GM12878 (cell line): Measurements from ENCODE around the gene BAG3. TPM values are rescaled to one million over a fixed set of nuclear protein-coding genes. Genes with fewer than 3 reads are reported as not detected.

Experiments used
- BCL11A ChIP-seq: IDR thresholded peaks from 2 replicates; pipeline ENCODE4 v1.6.1; 2011; ENCODE audit warnings: low read depth, low read length
- CEBPB ChIP-seq, 2 experiments: fragments of 150-350 bp in 1 of 2; IDR thresholded peaks; 2 replicates each; pipeline ENCODE4 v1.6.1; 2012 to 2014; ENCODE audit warnings: low read depth in 2 of 2, low read length in 2 of 2, borderline replicate concordance in 1 of 2, inconsistent platforms in 1 of 2
- CHD2 ChIP-seq: IDR thresholded peaks from 2 replicates; pipeline ENCODE4 v1.6.1; 2011; ENCODE audit warnings: low read depth, low read length, improper control_type of control experiment, borderline replicate concordance
- EED ChIP-seq: sonication (generic); IDR thresholded peaks from 2 replicates; pipeline ENCODE4 v1.6.1; 2016; ENCODE audit warnings: antibody characterized with exemption, low read depth
- GABPA ChIP-seq: IDR thresholded peaks from 2 replicates; pipeline ENCODE4 v1.6.1; 2014; ENCODE audit warnings: antibody characterized with exemption, low read depth, mild to moderate bottlenecking, inconsistent platforms
- HDAC2 ChIP-seq: fragments of 200-600 bp; sonication (generic); IDR thresholded peaks from 2 replicates; pipeline ENCODE4 v1.6.1; 2017
- MXI1 ChIP-seq: fragments of 150-350 bp; IDR thresholded peaks from 2 replicates; pipeline ENCODE4 v1.6.1; 2011; ENCODE audit warnings: low read depth, mild to moderate bottlenecking, inconsistent platforms, low read length, improper control_type of control experiment
- NBN ChIP-seq: fragments of 450-650 bp; IDR thresholded peaks from 2 replicates; pipeline ENCODE4 v1.6.1; 2016
- NFXL1 ChIP-seq: fragments of 450-650 bp; IDR thresholded peaks from 2 replicates; pipeline ENCODE4 v1.6.1; 2017; ENCODE audit warnings: antibody characterized with exemption, mild to moderate bottlenecking, borderline replicate concordance
- NR2C1 ChIP-seq: fragments of 450-650 bp; IDR thresholded peaks from 2 replicates; pipeline ENCODE4 v1.6.1; 2017; ENCODE audit warnings: antibody characterized with exemption, mild to moderate bottlenecking, moderate library complexity
- PML ChIP-seq: IDR thresholded peaks from 2 replicates; pipeline ENCODE4 v1.6.1; 2012; ENCODE audit warnings: low read length, inconsistent platforms
- POU2F2 ChIP-seq: IDR thresholded peaks from 3 replicates; pipeline ENCODE4 v1.6.1; 2011; ENCODE audit warnings: low read depth, mild to moderate bottlenecking, low read length, borderline replicate concordance
- PRDM15 ChIP-seq: fragments of 450-650 bp; formaldehyde crosslinking; IDR thresholded peaks from 2 replicates; pipeline ENCODE4 v1.4.0; 2020; ENCODE audit warnings: mild to moderate bottlenecking, moderate library complexity
- SIN3A ChIP-seq: IDR thresholded peaks from 2 replicates; pipeline ENCODE4 v1.6.1; 2012; ENCODE audit warnings: low read depth, low read length, improper control_type of control experiment
- SP1 ChIP-seq: IDR thresholded peaks from one replicate; pipeline ENCODE4 v1.6.1; 2011; ENCODE audit warnings: low read depth, low read length
- SUPT20H ChIP-seq: IDR thresholded peaks from 2 replicates; pipeline ENCODE4 v1.6.1; 2011; ENCODE audit warnings: low read depth, mild to moderate bottlenecking, low read length, moderate library complexity, borderline replicate concordance; ENCODE audit not compliant: control insufficient read depth
- TCF12 ChIP-seq: IDR thresholded peaks from 2 replicates; pipeline ENCODE4 v1.6.1; 2011; ENCODE audit warnings: low read depth, mild to moderate bottlenecking, low read length
- USF1 ChIP-seq: IDR thresholded peaks from 2 replicates; pipeline ENCODE4 v1.6.1; 2011; ENCODE audit warnings: borderline replicate concordance, low read depth, mild to moderate bottlenecking, moderate library complexity, mixed read lengths, low read length; ENCODE audit not compliant: insufficient read depth; ENCODE audit errors: extremely low read length
- polyA plus RNA-seq, 11 experiments: library from polyadenylated mRNA; depleted of rRNA in 4 of 11; unstranded in 6 of 11; stranded (reverse) in 5 of 11; fragments of >200 nt; fragmentation: Nextera tagmentation in 4 of 11; fragmentation: Illumina TruSeq in 1 of 11; extraction: Ambion mirVana in 4 of 11; extraction: Trizol in 1 of 11; gene quantifications; 1 replicate in 1 of 11; 2 replicates in 10 of 11; pipeline versions ENCODE4 v1.2.1 to v1.2.3, GENCODE V29; 2011 to 2016; ENCODE audit warnings: inconsistent platforms in 2 of 11, missing spikeins in 2 of 11, low read depth in 1 of 11
- total RNA-seq, 4 experiments: library from RNA; depleted of rRNA in 3 of 4; stranded (reverse); fragments of >200 nt in 3 of 4; fragmentation: Illumina TruSeq in 1 of 4; extraction: Trizol in 1 of 4; gene quantifications; 2 replicates each; pipeline versions ENCODE4 v1.2.1 to v1.2.3, GENCODE V29; 2013 to 2021
- TF ChIP-seq, protein P1 (sequence below): fragments of 450-650 bp; formaldehyde crosslinking; IDR thresholded peaks from 2 replicates; pipeline ENCODE4 v1.4.0; 2022; ENCODE audit warnings: mild to moderate bottlenecking, moderate library complexity
- TF ChIP-seq, protein P2 (sequence below): fragments of 450-650 bp; IDR thresholded peaks from 2 replicates; pipeline ENCODE4 v1.6.1; 2017; ENCODE audit warnings: mild to moderate bottlenecking, moderate library complexity

The BAG3 gene
- total and polyA plus RNA-seq, 10 of the 15 experiments (the other 5 are each of a cell fraction or from before 2014, with no cell fraction given) = 0.71 to 14.1 (median 4.3) TPM

DNA sequence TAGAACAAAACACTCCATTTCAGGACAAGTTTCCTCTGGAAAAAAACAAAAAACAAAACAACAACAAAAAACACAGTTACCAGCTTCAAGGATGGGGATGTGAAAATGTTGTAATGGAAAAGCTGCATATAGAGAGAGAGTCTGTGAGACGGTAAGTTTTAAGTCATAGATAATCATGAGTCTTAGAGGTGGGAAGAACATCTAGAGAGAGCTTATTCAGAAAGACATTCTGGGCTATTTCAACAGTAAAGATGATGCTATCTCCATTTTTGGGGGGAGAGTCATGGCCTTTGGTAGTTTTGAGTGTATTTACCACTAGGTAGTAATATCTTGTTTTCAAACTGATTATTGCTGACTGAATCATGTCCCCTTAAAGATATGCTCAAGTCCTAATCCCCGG lies 51.4 kb downstream of the BAG3 start (continued):
- TF ChIP-seq PRDM15 (CRISPR knock-in tag) = no peak
- TF ChIP-seq NR2C1 = no peak
- peak; percentile 59; the same call in 1 of the 2 replicates for TF ChIP-seq PML
- TF ChIP-seq TCF12 = no peak
- no peak for TF ChIP-seq SP1
- peak in 1 of 2 experiments; percentile 73; a peak in 1 of 4 replicates for TF ChIP-seq CEBPB (IDR thresholded peaks at IDR 0.05; ENCODE audit: borderline replicate concordance in 1 of 2, low read depth in 2 of 2, low read length in 2 of 2)
- peak; percentile 72; the same call in 1 of the 2 replicates for TF ChIP-seq GABPA
- TF ChIP-seq SUPT20H = no peak
- no peak for TF ChIP-seq SIN3A
- TF ChIP-seq BCL11A = peak; percentile 81; the same call in 1 of the 2 replicates
- no peak for TF ChIP-seq NBN
- TF ChIP-seq, protein P1, sequence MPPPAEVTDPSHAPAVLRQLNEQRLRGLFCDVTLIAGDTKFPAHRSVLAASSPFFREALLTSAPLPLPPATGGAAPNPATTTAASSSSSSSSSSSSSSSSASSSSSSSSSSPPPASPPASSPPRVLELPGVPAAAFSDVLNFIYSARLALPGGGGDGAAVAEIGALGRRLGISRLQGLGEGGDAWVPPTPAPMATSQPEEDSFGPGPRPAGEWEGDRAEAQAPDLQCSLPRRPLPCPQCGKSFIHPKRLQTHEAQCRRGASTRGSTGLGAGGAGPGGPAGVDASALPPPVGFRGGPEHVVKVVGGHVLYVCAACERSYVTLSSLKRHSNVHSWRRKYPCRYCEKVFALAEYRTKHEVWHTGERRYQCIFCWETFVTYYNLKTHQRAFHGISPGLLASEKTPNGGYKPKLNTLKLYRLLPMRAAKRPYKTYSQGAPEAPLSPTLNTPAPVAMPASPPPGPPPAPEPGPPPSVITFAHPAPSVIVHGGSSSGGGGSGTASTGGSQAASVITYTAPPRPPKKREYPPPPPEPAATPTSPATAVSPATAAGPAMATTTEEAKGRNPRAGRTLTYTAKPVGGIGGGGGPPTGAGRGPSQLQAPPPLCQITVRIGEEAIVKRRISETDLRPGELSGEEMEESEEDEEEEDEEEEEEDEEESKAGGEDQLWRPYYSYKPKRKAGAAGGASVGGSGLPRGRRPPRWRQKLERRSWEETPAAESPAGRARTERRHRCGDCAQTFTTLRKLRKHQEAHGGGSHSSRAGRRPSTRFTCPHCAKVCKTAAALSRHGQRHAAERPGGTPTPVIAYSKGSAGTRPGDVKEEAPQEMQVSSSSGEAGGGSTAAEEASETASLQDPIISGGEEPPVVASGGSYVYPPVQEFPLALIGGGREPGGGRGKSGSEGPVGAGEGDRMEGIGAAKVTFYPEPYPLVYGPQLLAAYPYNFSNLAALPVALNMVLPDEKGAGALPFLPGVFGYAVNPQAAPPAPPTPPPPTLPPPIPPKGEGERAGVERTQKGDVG = no peak
- TF ChIP-seq, protein P2, sequence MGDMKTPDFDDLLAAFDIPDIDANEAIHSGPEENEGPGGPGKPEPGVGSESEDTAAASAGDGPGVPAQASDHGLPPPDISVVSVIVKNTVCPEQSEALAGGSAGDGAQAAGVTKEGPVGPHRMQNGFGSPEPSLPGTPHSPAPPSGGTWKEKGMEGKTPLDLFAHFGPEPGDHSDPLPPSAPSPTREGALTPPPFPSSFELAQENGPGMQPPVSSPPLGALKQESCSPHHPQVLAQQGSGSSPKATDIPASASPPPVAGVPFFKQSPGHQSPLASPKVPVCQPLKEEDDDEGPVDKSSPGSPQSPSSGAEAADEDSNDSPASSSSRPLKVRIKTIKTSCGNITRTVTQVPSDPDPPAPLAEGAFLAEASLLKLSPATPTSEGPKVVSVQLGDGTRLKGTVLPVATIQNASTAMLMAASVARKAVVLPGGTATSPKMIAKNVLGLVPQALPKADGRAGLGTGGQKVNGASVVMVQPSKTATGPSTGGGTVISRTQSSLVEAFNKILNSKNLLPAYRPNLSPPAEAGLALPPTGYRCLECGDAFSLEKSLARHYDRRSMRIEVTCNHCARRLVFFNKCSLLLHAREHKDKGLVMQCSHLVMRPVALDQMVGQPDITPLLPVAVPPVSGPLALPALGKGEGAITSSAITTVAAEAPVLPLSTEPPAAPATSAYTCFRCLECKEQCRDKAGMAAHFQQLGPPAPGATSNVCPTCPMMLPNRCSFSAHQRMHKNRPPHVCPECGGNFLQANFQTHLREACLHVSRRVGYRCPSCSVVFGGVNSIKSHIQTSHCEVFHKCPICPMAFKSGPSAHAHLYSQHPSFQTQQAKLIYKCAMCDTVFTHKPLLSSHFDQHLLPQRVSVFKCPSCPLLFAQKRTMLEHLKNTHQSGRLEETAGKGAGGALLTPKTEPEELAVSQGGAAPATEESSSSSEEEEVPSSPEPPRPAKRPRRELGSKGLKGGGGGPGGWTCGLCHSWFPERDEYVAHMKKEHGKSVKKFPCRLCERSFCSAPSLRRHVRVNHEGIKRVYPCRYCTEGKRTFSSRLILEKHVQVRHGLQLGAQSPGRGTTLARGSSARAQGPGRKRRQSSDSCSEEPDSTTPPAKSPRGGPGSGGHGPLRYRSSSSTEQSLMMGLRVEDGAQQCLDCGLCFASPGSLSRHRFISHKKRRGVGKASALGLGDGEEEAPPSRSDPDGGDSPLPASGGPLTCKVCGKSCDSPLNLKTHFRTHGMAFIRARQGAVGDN = no peak
- no peak for TF ChIP-seq MXI1
- TF ChIP-seq HDAC2 = no peak
- TF ChIP-seq NFXL1 = no peak
- no peak for TF ChIP-seq POU2F2
- TF ChIP-seq CHD2 = no peak
- TF ChIP-seq USF1 = no peak
- TF ChIP-seq EED = 0 out of 2 replicates have a peak, but pooled peaks have one; percentile 21
